Stimulated activated CD4-positive, alpha-beta T cell treated with anti-CD3 and anti-CD28 coated beads, Interleukin-4, amount 100 ng/mL, for 1 hour (primary cell): Measurements from ENCODE around the gene ACAA2.

Experiments used
- DNase-seq: peaks from one replicate; pipeline ENCODE4 v3.0.0-alpha.2; 2020

Gene ACAA2

GRCh38 chr18:49764032-49764431 lies 49.3 kb downstream of the ACAA2 start:
- no peak for DNase-seq

GRCh38 chr18:49763590-49763989 lies 49.7 kb downstream of the ACAA2 start:
- DNase-seq = no peak

GRCh38 chr18:49762191-49763077 lies 50.9 kb downstream of the ACAA2 start:
- no peak for DNase-seq

GRCh38 chr18:49761771-49762170 lies 51.6 kb downstream of the ACAA2 start:
- DNase-seq = no peak

- DNase-seq = no peak
Observed at GRCh38 chr18:49758263-49758610, 55.1 kb downstream of the ACAA2 start.

GRCh38 chr18:49757513-49758262 lies 55.6 kb downstream of the ACAA2 start:
- no peak for DNase-seq

GRCh38 chr18:49756671-49757362 lies 56.5 kb downstream of the ACAA2 start:
- no peak for DNase-seq

- DNase-seq = no peak
Observed at GRCh38 chr18:49756135-49756534, 57.2 kb downstream of the ACAA2 start.

- DNase-seq = no peak
Observed at GRCh38 chr18:49755489-49755888, 57.8 kb downstream of the ACAA2 start.

- DNase-seq = no peak
Observed at GRCh38 chr18:49754866-49755265, 58.5 kb downstream of the ACAA2 start.

GRCh38 chr18:49753643-49754042 lies 59.7 kb downstream of the ACAA2 start:
- no peak for DNase-seq

- DNase-seq = no peak
Observed at GRCh38 chr18:49752095-49752457, 61.3 kb downstream of the ACAA2 start.

- DNase-seq = no peak
Observed at GRCh38 chr18:49751427-49752094, 61.8 kb downstream of the ACAA2 start.

GRCh38 chr18:49749563-49749962 lies 63.8 kb downstream of the ACAA2 start:
- no peak for DNase-seq

- no peak for DNase-seq
Observed at GRCh38 chr18:49747876-49748275, 65.5 kb downstream of the ACAA2 start.

- DNase-seq = no peak
Observed at GRCh38 chr18:49745045-49746014, 68.0 kb downstream of the ACAA2 start.

- DNase-seq = no peak
Observed at GRCh38 chr18:49744376-49745008, 68.8 kb downstream of the ACAA2 start.

GRCh38 chr18:49743117-49743567 lies 70.2 kb downstream of the ACAA2 start:
- no peak for DNase-seq

- DNase-seq = no peak
Observed at GRCh38 chr18:49742316-49743116, 70.8 kb downstream of the ACAA2 start.

GRCh38 chr18:49739275-49739674 lies 74.1 kb downstream of the ACAA2 start:
- DNase-seq = no peak
